EH (cell line): Measurements from ENCODE around the gene ATF7.

Experiments used
- DNase-seq: peaks from one replicate; pipeline ENCODE4 v3.0.0-alpha.2; 2015; ENCODE audit warnings: low read depth

Gene ATF7

DNA sequence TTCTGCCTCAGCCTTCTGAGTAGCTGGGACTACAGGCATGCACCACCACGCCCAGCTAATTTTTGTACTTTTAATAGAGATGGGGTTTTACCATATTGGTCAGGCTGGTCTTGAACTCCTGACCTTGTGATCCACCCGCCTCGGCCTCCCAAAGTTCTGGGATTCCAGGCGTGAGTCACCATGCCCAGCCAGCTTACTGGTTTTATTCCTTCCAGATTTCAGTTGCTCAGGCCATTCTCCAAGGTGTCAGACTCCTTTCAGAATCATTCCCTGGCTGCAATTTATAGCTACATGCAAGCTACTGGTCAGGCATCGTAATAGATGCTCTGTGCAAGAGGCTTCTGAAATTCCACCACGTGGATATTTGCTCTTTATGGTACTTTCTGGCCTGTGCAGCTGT, 144.7 kb downstream of the ATF7 start:
- peak; percentile 88 for DNase-seq

DNA sequence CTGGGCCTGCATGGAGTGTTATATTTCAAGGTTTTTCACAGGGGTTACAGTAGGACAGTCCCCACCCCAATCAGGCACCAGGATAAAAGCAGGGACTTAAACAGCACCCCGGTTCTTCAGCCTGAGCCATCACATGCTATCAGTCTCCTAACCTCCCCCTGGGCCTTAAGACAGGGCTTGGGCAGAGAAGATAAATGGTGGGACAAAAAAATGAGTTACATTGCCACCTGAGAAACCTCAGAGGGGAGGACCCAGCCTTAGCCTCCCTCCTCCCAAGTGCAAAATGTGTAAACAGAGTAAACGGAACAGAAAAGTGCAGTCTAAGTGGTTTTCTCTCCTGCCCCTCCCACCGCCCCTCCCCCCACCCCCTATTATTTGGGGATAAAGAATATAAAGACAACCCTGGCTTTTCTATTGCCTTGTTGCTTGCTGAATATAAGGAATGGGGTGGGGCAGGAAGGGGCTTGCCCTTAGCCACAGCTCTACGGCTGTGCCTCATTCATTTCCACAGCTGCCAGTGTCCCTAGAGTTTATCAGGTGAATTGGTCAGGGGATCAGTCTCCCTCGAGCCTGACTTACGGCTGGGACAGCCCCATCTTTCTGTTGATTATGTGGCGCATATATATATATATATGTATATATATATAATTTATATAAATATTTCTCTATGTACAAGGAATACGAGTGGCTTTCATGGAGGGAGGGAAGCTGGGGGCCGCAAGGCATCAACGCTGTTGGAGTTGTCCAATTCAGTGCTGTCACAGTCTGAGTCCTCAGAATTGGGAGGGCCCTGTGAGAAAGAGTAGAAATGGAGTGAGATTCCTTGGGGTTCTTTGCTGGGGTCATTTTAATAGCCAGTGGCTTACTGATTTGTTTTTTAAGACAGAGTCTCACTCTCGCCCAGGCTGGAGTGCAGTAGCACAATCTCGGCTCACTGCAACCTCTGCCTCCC, 145.4 kb downstream of the ATF7 start:
- DNase-seq = no peak

DNA sequence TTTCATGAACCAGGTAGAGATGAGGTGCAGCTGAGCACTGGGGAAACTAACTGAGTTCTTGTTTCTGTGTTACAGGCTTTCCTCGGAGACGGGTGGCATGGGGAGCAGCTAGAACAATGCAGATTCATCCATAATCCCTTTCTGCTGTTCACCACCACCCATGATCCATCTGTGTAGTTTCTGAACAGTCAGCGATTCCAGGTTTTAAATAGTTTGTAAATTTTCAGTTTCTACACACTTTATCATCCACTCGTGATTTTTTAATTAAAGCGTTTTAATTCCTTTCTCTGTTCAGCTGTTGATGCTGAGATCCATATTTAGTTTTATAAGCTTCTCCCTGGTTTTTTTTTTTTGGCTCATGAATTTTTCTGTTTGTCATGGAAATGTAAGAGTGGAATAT, 146.9 kb downstream of the ATF7 start:
- no peak for DNase-seq

DNA sequence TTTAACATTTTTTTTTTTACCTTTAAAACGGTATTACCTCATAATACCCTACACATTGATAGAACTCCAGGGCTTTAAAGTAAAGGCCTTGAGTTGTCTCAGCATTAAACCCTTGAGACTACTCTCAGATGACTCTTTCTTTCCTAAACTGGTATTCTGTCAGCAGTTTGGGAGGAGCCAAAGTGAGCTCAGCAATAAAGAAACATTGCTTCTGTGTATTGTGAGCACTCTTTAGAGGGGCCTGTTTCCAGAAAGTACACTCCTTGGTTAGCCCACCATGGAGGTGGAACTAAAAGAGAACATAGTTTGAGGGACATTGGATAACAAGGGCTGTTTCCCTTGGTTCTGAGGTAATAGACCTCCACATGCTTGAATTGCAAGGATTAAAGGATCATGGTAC, 147.3 kb downstream of the ATF7 start:
- DNase-seq = no peak

DNA sequence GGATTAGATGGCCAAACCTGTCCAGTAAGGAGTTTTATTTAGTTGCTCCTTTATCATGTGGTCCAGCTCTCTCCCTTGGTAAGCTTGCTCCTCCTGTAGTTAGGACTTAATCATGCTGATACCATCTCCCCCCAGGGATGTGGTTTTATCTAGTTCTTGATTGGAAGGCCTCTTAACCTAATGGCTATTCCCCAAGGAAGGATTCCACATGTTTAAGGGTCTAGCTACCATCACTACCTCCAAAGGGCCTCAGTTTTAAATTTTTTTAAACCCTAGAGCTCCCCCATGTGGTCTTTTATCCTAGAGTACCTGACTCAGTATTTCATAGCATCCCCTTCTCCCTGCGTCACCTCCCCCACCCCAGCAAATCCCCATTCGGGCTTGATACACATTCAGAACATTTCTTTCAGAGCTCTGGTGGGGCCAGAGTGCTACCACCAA, 149.4 kb downstream of the ATF7 start:
- DNase-seq = peak; percentile 45

DNA sequence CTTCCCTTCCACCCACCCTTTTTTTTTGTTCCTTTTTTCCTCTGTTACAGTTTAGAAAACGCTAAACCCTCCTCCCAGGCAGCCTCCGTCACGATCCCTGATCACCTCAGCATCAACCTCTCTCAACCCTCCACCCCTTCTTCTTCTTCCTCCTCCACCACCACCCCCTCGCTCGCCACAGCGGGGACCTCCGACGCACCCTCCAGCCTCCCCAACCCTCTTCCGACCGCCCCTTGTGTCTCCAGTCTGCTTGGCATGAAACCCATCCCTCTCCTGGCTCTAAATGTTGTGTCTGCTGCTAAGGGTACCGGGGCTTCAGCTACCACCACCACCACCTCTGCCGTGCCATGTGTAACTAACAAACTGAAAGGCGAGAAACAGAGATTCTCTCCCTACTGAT, 151.4 kb downstream of the ATF7 start:
- no peak for DNase-seq

DNA sequence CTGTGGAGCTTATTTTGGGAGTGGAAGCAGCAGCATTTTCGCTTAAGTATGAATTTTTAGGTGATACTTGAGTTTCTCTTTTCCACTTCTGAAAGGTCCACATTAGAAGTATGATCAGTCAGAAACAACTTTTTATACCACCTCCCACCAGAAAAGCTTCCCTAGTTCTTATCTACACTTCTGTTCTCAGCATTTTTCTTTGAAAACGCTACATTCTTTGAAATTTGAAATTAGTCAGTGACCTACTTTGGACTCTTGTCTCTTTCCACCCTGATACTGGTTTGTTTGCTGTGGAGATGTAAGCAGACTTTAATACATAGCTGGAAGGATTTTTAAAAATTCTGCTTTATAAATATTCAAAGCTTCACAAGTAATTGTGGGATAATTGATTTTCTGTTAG, 152.1 kb downstream of the ATF7 start:
- no peak for DNase-seq

DNA sequence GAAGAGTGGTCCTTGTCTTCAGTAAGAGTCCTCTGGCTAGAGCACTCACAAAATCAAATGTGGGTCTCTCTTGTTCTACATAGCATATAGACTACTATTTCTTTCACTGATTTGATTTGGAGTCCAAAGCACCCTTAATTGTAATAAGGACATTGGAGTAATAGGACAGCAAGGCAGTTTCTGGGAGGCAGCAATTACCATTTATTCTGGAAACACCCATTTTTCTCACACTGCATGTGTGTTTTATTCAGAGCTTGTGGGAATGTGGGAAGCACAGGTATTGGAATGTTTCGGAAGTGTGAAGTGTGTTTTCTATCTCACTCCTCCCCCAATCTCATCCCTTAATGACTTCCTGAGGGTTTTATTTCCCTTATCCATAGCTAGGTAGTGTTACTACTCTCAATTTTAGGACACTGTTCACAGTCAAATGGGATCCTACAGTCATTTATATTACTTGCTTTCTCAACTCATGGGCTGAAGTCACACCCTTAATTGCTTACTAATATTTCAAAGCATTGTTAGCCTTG, 154.1 kb downstream of the ATF7 start:
- no peak for DNase-seq

DNA sequence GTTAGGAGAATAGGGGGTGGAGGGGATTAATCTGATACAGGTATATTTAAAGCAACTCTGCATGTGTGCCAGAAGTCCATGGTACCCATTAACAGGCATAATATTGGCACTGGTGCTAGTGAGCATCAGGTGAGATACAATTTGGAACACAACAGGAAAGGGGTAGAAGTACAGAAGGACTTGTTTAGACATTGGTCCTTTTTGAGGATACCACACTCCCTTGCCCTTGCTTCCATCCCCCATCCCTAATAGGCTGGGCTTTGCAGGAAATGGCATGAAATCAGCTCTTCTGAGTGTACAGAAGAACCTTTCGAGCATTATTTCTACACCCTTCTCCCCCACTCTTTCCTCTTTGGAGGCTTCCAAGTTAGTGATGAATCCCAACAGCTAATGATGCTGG, 157.9 kb downstream of the ATF7 start:
- DNase-seq = no peak

DNA sequence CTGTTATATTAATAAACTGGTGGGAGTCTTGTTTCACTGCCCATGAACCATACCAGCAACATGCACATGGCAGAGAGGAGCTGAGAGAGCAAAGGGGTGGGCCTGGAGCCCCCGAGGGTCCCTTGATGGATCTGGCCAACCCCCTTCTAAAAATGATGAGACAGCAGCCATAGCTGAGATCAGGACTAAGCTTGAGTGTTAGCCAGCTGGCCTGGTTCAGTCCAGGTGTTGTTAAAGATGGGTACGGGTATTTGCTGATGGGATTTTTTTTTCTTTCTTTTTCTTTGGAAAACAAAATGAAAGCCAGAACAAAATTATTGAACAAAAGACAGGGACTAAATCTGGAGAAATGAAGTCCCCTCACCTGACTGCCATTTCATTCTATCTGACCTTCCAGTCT, 158.3 kb downstream of the ATF7 start:
- DNase-seq = no peak

DNA sequence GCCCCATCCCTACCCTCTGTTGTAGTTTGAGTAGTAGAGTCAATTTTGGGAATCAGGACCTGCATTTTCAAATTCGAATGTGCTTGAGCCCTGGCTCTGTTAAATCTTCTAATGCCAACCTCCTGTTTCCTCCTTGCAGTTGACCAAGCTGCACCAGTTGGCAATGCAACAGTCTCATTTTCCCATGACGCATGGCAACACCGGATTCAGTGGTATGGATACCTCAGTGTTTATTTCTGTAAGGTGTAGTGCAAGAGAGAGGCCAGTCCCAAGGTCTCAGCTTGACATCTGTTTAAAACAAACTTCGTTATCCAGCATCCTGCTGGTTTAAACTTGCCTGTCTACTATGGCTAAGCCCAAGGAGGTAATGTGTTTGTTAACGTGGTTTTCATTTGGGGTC, 159.1 kb downstream of the ATF7 start:
- no peak for DNase-seq

DNA sequence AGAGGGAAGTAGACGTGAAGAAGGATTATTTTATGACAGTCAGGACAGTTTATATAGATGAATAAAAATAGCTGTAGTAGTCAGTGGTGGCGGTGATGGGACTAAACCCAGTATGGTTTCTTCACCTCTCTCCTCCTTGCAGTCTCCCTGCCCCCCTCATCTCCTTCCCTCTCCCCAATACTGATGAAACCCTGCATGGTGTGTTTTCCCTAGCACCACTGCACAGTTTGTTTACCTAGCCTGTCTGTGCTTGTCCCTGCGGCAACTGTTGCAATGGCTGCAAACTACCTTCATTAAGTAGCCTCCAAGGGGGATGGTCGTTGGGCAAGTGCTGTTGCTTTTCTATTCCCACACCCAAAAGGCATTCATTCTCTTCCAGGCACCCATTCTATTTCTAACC, 159.5 kb downstream of the ATF7 start:
- DNase-seq = no peak

DNA sequence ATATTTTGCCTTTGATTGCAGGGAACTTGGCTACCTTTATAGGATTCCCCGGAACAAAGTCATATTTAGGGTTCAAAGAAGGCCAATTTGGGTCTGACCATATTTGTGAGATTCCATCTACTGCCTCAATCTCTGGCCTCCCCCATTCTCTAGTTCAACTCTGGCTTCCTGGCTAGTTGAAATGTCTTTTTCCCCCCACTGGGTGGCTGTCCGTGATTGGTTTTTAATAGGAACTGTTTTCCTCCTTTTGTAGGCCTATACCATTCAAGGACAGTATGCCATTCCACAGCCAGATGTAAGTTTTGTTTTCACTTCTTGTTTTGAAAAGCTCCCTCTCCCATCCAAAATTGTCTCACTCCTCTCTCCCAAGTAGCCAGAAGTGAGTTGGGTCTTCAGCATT, 160.5 kb downstream of the ATF7 start:
- DNase-seq = no peak

DNA sequence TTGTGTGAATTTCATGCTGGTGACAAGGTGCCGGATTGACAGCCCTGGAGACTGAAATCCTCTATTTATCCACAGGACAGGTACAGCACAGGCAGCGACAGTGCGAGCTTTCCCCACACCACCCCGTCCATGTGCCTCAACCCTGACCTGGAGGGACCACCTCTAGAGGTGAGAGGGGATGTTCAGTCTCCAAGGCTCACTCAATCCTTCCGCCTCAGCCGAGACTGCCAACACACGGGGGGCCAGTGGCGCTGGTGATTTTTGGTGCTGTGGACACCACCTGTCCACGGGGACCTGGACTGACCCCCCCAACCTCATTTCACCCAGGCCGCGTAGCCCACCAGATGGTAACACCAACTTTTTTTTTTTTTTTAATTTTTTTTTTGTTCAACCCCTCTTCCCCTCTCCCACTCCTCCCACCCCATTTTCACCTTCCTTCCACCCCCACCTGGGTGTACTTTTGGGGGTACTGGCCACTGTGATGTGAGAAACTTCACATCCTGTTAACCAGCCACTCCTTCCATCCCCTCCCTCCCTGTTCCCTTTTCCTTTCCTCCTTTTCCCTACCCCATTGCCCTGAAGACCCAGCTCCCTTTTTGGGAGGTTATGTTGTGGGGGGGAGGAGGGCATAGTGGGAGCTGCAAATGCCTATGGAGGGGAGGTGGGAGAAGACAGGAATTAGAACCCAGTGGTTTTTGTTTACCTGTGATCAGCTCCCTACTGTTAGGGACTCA, 161.3 kb downstream of the ATF7 start:
- no peak for DNase-seq

DNA sequence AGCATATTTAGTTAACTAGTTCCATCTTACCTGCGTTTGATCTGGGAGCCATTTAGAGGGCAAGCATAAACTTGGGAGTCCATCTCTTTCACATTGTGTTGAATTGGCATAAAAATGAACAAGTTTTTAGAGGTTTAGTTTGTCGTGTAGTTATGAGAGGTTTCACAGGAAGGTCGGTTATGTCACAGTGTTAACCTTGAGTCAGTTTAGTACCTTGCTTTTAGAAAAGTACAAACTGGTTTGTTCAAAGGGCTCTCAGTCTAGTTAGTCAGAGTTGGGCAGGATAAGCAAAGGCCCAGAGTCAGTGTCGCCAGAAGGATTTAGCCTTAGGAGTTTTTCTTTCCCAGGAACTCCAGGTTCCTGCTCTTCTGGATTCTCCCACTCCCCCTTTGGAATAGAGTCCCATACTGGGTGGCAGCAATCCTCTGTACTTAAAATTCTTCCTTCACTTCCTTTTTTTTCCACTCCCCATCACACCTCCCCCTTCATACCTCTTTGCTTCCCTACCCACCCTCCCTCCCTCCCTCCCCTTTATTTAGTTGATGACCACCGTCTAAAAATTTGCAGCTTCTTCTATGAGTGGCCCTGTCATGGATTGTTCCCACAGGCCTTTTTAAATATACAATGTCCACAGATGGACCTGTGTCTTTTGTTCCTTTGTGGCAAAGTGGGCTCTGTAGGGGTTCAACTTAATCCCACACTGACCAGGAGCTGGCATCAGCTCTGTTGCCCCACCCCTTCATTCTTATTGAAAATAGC, 162.2 kb downstream of the ATF7 start:
- DNase-seq = no peak

DNA sequence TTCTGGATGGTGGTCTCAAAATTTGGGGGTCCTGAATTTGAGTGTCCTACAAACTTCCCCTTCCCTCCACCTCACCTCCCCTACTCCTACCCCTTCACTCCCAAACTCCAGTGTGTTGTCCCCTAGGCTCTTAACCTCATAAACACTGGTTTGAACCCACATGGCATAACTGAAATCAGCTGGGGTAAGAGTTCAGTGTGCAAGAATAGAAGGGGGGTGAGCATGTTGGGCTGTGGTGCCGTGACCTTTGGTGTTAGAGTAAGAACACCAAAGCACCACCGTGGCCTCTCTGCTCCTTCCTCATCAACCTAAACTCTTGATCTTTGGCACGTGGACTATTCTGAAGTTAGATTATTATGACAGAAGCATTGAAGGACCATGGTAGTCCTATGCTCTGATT, 163.2 kb downstream of the ATF7 start:
- DNase-seq = no peak

DNA sequence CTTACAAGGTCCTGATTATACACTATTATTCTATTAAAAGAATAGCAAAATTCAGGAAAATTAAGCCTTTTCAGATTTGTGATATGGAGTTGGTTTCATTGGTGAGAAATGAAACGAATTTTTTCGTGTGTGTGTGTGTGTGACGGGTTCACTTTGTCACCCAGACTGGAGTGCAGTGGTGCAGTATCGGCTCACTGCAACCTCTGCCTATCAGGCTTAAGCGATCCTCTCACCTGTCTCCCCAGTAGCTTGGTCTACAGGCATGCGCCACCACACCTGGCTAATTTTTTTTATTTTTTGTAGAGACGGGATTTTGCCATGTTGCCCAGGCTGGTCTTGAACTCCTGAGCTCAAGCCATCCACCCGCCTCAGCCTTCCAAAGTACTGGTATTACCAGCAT, 164.6 kb downstream of the ATF7 start:
- no peak for DNase-seq

DNA sequence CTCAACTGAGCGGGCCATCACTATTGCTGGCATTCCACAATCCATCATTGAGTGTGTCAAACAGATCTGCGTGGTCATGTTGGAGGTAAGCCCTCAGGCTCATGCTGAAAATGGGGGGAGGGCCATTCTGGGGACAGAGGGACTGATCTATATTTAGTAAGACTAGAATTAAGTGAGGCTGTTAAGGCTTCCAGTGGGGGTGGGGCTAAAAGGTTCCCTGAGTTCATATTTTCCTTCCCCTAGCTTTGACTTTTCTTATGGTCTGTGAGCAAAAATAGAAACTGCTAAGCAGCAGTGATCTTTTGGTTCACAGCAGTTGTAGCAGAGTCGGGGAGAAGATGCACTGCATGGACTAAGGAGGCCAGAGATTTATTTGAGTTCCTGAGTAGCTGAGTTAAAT, 165.1 kb downstream of the ATF7 start:
- no peak for DNase-seq

DNA sequence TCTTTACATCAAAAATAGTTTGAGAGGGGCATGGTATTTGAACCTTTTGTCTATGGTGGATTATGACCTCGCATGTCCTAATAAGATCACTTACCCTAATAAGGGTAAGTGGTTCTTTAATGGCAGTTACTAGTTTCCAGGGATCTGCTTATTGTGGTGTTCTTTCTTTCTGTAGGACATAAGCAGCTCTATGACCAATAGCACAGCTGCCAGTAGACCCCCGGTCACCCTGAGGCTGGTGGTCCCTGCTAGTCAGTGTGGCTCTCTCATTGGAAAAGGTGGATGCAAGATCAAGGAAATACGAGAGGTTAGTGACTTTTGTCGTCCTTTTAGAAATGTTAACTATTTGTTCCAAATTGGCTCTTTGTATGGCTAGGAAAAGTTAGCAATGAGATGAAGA, 167.1 kb downstream of the ATF7 start:
- DNase-seq = no peak
